Lower leg skin (tissue), 3 donors: Measurements from ENCODE around the gene JPH3.

Source experiments
- CTCF ChIP-seq, 3 donors: fragments of 450-650 bp; IDR thresholded peaks; one replicate each; pipeline ENCODE4 v1.5.1; 2016; ENCODE audit warnings: antibody characterized with exemption in 3 of 3, mild to moderate bottlenecking in 3 of 3, moderate library complexity in 2 of 3
- POLR2A ChIP-seq, 2 donors: fragments of 450-650 bp; IDR thresholded peaks; one replicate each; pipeline ENCODE4 v1.6.1; 2016 to 2017; ENCODE audit warnings: antibody characterized with exemption in 2 of 2, mild to moderate bottlenecking in 1 of 2, moderate library complexity in 1 of 2

GRCh38 chr16:87618216-87618615 lies 15.9 kb downstream of the JPH3 start:
- TF ChIP-seq CTCF (IDR thresholded peaks at IDR 0.05) (no peak), POLR2A (IDR thresholded peaks at IDR 0.05) (no peak)
